HEK293 (cell line): ENCODE measurements around the gene KRT74.

Source experiments
- CTCF ChIA-PET: fragments of 350-600 bp; formaldehyde crosslinking; extraction: SDS; loops from one replicate; lab custom pipeline; 2021; ENCODE audit warnings: antibody characterized with exemption; lab: Yijun Ruan, JAX
- POLR2A ChIA-PET: fragments of 300-600 bp; formaldehyde crosslinking; extraction: SDS; loops from one replicate; lab custom pipeline; 2020; ENCODE audit warnings: antibody characterized with exemption, inconsistent platforms; lab: Yijun Ruan, JAX
- H3K27ac ChIP-seq: fragments of 200-500 bp; sonication (Bioruptor generic); 2 replicates; pipeline ENCODE4 v1.5.1; 2014; ENCODE audit warnings: low read depth, low read length, control low read depth, inconsistent platforms; ENCODE audit errors: extremely low read depth
- H3K36me3 ChIP-seq, 2 experiments: fragments of 200-500 bp in 1 of 2; sonication (Bioruptor generic) in 1 of 2; 1 replicate in 1 of 2; 2 replicates in 1 of 2; pipeline ENCODE4 v1.5.1; 2014 to 2017; ENCODE audit warnings: inconsistent platforms in 2 of 2, low read length in 2 of 2; ENCODE audit not compliant: control insufficient read depth in 2 of 2, insufficient read depth in 1 of 2
- H3K4me1 ChIP-seq: fragments of 200-500 bp; sonication (Bioruptor generic); 2 replicates; pipeline ENCODE4 v1.5.1; 2014; ENCODE audit warnings: mild to moderate bottlenecking, low read length, inconsistent platforms; ENCODE audit not compliant: control insufficient read depth, insufficient read depth
- H3K4me3 ChIP-seq: 2 replicates; pipeline ENCODE4 v1.5.1; 2011; ENCODE audit warnings: low read depth, mild to moderate bottlenecking, control low read depth, low read length, moderate library complexity
- H3K9me3 ChIP-seq: fragments of 200-500 bp; sonication (Bioruptor generic); 2 replicates; pipeline ENCODE4 v1.5.1; 2014; ENCODE audit warnings: low read depth, low read length, inconsistent platforms; ENCODE audit not compliant: control insufficient read depth, insufficient read depth
- ATF2 ChIP-seq: fragments of 450-650 bp; formaldehyde crosslinking; IDR thresholded peaks from 2 replicates; pipeline ENCODE4 v1.5.1; 2016; ENCODE audit warnings: missing biosample characterization, missing genetic modification characterization, low read depth
- KLF10 ChIP-seq: fragments of 450-650 bp; IDR thresholded peaks from 2 replicates; pipeline ENCODE4 v1.5.1; 2018; ENCODE audit warnings: missing biosample characterization, mild to moderate bottlenecking, missing genetic modification characterization
- KLF9 ChIP-seq: fragments of 450-650 bp; formaldehyde crosslinking; IDR thresholded peaks from 2 replicates; pipeline ENCODE4 v1.5.1; 2016; ENCODE audit warnings: missing biosample characterization, missing genetic modification characterization, low read depth
- MZF1 ChIP-seq: fragments of 450-650 bp; formaldehyde crosslinking; IDR thresholded peaks from 2 replicates; pipeline ENCODE4 v1.5.1; 2017; ENCODE audit warnings: missing biosample characterization, missing genetic modification characterization, borderline replicate concordance
- SP2 ChIP-seq: fragments of 450-650 bp; formaldehyde crosslinking; IDR thresholded peaks from 2 replicates; pipeline ENCODE4 v1.5.1; 2016; ENCODE audit warnings: missing biosample characterization, missing genetic modification characterization
- ZBTB7A ChIP-seq: fragments of 450-650 bp; formaldehyde crosslinking; IDR thresholded peaks from 2 replicates; pipeline ENCODE4 v1.5.1; 2016; ENCODE audit warnings: low read depth, missing biosample characterization, missing genetic modification characterization
- ZBTB8A ChIP-seq: fragments of 450-650 bp; formaldehyde crosslinking; IDR thresholded peaks from 2 replicates; pipeline ENCODE4 v1.5.1; 2016; ENCODE audit warnings: missing biosample characterization, missing genetic modification characterization
- ZNF148 ChIP-seq: fragments of 450-650 bp; formaldehyde crosslinking; IDR thresholded peaks from 2 replicates; pipeline ENCODE4 v1.5.0; 2017; ENCODE audit warnings: missing biosample characterization, missing genetic modification characterization, borderline replicate concordance
- ZNF18 ChIP-seq: fragments of 450-650 bp; formaldehyde crosslinking; IDR thresholded peaks from 2 replicates; pipeline ENCODE4 v1.5.1; 2016; ENCODE audit warnings: missing biosample characterization, missing genetic modification characterization
- ZNF248 ChIP-seq: fragments of 450-650 bp; formaldehyde crosslinking; IDR thresholded peaks from 2 replicates; pipeline ENCODE4 v1.5.1; 2017; ENCODE audit warnings: missing biosample characterization, missing genetic modification characterization
- ZNF362 ChIP-seq: fragments of 450-650 bp; formaldehyde crosslinking; IDR thresholded peaks from 2 replicates; pipeline ENCODE4 v1.5.1; 2016; ENCODE audit warnings: missing biosample characterization, missing genetic modification characterization
- ZNF518A ChIP-seq: fragments of 450-650 bp; formaldehyde crosslinking; conservative IDR thresholded peaks from 2 replicates; pipeline ENCODE4 v1.5.1; 2016; ENCODE audit warnings: low read depth, missing biosample characterization, missing genetic modification characterization
- ZNF529 ChIP-seq: fragments of 450-650 bp; formaldehyde crosslinking; IDR thresholded peaks from 2 replicates; pipeline ENCODE4 v1.5.1; 2017; ENCODE audit warnings: missing genetic modification characterization, missing biosample characterization; ENCODE audit not compliant: insufficient replicate concordance
- ZNF596 ChIP-seq: fragments of 450-650 bp; IDR thresholded peaks from 2 replicates; pipeline ENCODE4 v1.5.0; 2018; ENCODE audit warnings: missing biosample characterization, mild to moderate bottlenecking, missing genetic modification characterization, moderate library complexity
- ZNF626 ChIP-seq: fragments of 450-650 bp; sonication (Bioruptor Pico); formaldehyde crosslinking; IDR thresholded peaks from 2 replicates; pipeline ENCODE4 v1.5.1; 2018; ENCODE audit warnings: missing biosample characterization, missing genetic modification characterization, inconsistent platforms
- ZNF777 ChIP-seq: fragments of 450-650 bp; formaldehyde crosslinking; IDR thresholded peaks from 2 replicates; pipeline ENCODE4 v1.5.1; 2017; ENCODE audit warnings: missing biosample characterization, missing genetic modification characterization, borderline replicate concordance
- ZNF843 ChIP-seq: fragments of 450-650 bp; formaldehyde crosslinking; IDR thresholded peaks from 2 replicates; pipeline ENCODE4 v1.5.1; 2016; ENCODE audit warnings: missing biosample characterization, missing genetic modification characterization
- ZSCAN5A ChIP-seq: fragments of 450-650 bp; formaldehyde crosslinking; IDR thresholded peaks from 2 replicates; pipeline ENCODE4 v1.5.1; 2016; ENCODE audit warnings: missing biosample characterization, missing genetic modification characterization
- ZXDB ChIP-seq: fragments of 450-650 bp; formaldehyde crosslinking; IDR thresholded peaks from 2 replicates; pipeline ENCODE4 v1.5.1; 2016; ENCODE audit warnings: missing biosample characterization, missing genetic modification characterization

The KRT74 gene

GRCh38 chr12:52608826-52609630, 35.4 kb upstream of the KRT74 start (continued):
- TF ChIP-seq ZNF518A (tag by site-specific recombination), result no peak
- TF ChIP-seq, all 188 proteins: peak for 0

GRCh38 chr12:52608161-52608560, 34.5 kb upstream of the KRT74 start:
- H3K36me3 ChIP-seq, result no peaks in the 10 kb centered on the region
- no peak for TF ChIP-seq ZXDB (tag by site-specific recombination)
- TF ChIP-seq SP2 (tag by site-specific recombination), result no peak
- no peak for TF ChIP-seq ZBTB7A (tag by site-specific recombination)
- TF ChIP-seq KLF9 (tag by site-specific recombination), result no peak
- TF ChIP-seq ZSCAN5A (tag by site-specific recombination), result no peak
- TF ChIP-seq ZNF777 (tag by site-specific recombination), result no peak
- TF ChIP-seq ZNF18, result no peak
- H3K9me3 ChIP-seq, result no peaks in the 10 kb centered on the region
- H3K4me3 ChIP-seq, result no peak overlapping the region
- ChIA-PET CTCF (interaction anchor here (0.8 kb wide), 1 partner anchor 22 kb away, joined by 3 read pairs; no protein-coding TSS in a partner anchor), POLR2A (no interaction called here)
- H3K4me1 ChIP-seq, result no peaks in the 10 kb centered on the region
- no peak overlapping the region for H3K27ac ChIP-seq

- H3K4me1 ChIP-seq, result no peaks in the 10 kb centered on the region
- POLR2A ChIA-PET, result no interaction called here
- no peak overlapping the region for H3K27ac ChIP-seq
- H3K9me3 ChIP-seq, result no peaks in the 10 kb centered on the region
- CTCF ChIA-PET, result no interaction called here
- H3K4me3 ChIP-seq, result no peak overlapping the region
- no peaks in the 10 kb centered on the region for H3K36me3 ChIP-seq
- TF ChIP-seq ZNF148 (tag by site-specific recombination) (no peak), MZF1 (tag by site-specific recombination) (no peak), ZNF596 (no peak), ZNF626 (tag by site-specific recombination) (no peak), ZNF529 (tag by site-specific recombination) (no peak), ATF2 (tag by site-specific recombination) (no peak), KLF10 (tag by site-specific recombination) (no peak), ZBTB8A (no peak), ZNF362 (tag by site-specific recombination) (no peak), ZNF843 (no peak), ZNF248 (no peak)
Observed at GRCh38 chr12:52607314-52607713, 33.7 kb upstream of the KRT74 start.
